Activated naive CD8-positive, alpha-beta T cell treated with anti-CD3 and anti-CD28 coated beads for 36 hours (primary cell): ENCODE results near the gene DCTN4. TPM values are rescaled to one million over a fixed set of nuclear protein-coding genes. Genes with fewer than 3 reads are reported as not detected.
"Not testable (repeated sequence)": the region's sequence is repeated elsewhere in the genome, so short reads cannot be mapped to it uniquely, and the experiment has no call there.

Experiments used
- DNase-seq: peaks from one replicate; pipeline ENCODE4 v3.0.0; 2021
- H3K27ac Mint-ChIP-seq: one replicate; pipeline ENCODE4 v1.8.0; 2022; ENCODE audit warnings: mild to moderate bottlenecking, moderate library complexity, mixed read lengths
- H3K27me3 Mint-ChIP-seq: one replicate; pipeline ENCODE4 v1.8.0; 2022; ENCODE audit warnings: mild to moderate bottlenecking, mixed read lengths
- H3K36me3 Mint-ChIP-seq: one replicate; pipeline ENCODE4 v1.8.0; 2021; ENCODE audit warnings: mild to moderate bottlenecking, mixed read lengths
- H3K4me1 Mint-ChIP-seq: one replicate; pipeline ENCODE4 v1.8.0; 2021; ENCODE audit warnings: mixed read lengths
- H3K4me3 Mint-ChIP-seq: one replicate; pipeline ENCODE4 v1.8.0; 2022; ENCODE audit warnings: mild to moderate bottlenecking, moderate library complexity, mixed read lengths
- H3K9me3 Mint-ChIP-seq: one replicate; pipeline ENCODE4 v1.8.0; 2022; ENCODE audit warnings: mixed read lengths
- total RNA-seq, 2 experiments: library from RNA; stranded (reverse); gene quantifications; one replicate each; pipeline ENCODE4 v1.2.3, GENCODE V29; 2021

The DCTN4 gene
- total RNA-seq, 2 experiments from 2014 or later: 33.7 to 37.4 TPM

DNA sequence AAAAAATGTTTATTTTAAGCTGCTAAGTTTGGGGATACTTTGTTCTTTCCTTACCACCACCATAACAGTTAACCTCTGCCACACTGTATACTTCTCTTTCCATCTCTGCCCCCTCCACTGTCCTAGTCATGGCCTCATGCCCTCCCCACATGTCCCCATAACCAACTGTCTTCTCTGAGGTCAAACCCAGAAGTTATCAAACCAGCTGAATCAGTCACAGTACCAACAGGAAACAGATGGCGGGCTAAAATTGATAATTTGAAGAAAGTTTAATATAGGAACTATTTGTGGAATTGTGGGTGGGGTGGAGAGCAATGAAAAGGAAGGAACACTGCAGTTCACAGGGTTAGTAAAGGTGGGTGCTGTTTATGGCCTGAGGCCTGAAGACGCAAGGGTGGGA, 5.7 kb upstream of the DCTN4 start:
- no peaks in the 10 kb centered on the region for H3K27me3 Mint-ChIP-seq
- no peaks in the 10 kb centered on the region for H3K36me3 Mint-ChIP-seq
- no peak for DNase-seq

DNA sequence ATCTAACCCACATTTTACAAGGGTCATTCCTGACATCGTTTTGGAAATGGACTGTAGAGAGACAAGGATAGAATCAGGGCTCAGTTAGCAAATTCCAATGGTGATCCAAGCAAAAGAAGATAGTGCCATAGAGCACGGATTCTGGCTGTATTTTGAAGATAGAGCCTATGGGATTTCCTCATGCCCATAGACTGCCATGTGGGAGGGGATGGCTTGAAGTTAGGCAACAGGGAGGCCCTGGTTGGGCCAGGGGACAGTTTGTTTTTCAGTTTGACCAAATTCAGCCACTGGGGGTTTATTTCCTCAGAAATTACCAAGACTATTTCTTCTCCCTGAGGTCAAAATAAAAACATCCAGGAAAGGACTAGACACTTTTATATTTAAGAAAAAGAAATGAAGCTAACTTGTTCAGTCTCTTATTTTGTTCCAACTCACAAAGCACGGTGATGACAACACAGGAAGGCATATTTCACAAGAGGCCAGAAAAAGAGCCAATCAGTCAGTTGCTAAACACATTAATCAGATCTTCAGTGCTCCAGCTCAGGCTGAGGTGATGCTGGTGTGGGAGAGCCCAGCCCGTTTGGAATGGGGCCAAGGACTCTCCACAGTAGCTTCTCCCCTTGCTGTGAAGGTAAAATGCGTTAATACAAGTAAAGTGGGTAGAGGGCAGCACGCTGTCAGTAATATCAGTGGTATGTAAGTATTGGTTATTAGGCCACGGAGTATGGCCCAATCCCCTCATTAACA, 4.4 kb upstream of the DCTN4 start:
- no peak overlapping the region for H3K4me3 Mint-ChIP-seq
- no peak overlapping the region for H3K27ac Mint-ChIP-seq
- H3K36me3 Mint-ChIP-seq: no peaks in the 10 kb centered on the region
- no peak for DNase-seq
- H3K27me3 Mint-ChIP-seq: no peaks in the 10 kb centered on the region
- peaks cover 2% of the 10 kb centered on the region for H3K9me3 Mint-ChIP-seq
- peaks cover 8% of the 10 kb centered on the region for H3K4me1 Mint-ChIP-seq

More for the DNA sequence above, 5.7 kb upstream of the DCTN4 start:
- H3K27ac Mint-ChIP-seq: no peak overlapping the region
- H3K4me3 Mint-ChIP-seq: no peak overlapping the region
- H3K9me3 Mint-ChIP-seq: no peaks in the 10 kb centered on the region
- peaks cover 2% of the 10 kb centered on the region for H3K4me1 Mint-ChIP-seq

DNA sequence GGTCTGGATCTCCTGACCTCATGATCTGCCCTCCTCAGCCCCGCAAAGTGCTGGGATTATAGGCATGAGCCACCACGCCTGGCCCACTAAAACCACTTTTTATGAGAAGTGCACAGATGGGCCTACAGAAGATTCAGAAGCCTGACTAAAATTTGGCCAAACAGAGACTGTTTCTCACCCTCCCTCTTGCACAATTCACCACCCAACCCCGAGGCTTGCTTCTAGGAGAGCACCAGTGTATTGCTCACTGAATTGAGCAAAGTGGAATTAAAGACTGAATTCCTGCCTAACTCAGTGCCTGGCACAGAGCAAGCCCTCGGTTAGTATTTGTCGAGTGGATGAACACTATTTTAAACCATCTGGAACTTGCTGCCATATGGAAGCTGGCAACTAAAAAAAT, 3.4 kb upstream of the DCTN4 start:
- H3K27ac Mint-ChIP-seq: no peak overlapping the region
- peaks cover 2% of the 10 kb centered on the region for H3K9me3 Mint-ChIP-seq
- H3K27me3 Mint-ChIP-seq: no peaks in the 10 kb centered on the region
- H3K4me1 Mint-ChIP-seq: peaks cover 11% of the 10 kb centered on the region
- peaks cover under 1% of the 10 kb centered on the region for H3K36me3 Mint-ChIP-seq
- no peak for DNase-seq
- H3K4me3 Mint-ChIP-seq: no peak overlapping the region

DNA sequence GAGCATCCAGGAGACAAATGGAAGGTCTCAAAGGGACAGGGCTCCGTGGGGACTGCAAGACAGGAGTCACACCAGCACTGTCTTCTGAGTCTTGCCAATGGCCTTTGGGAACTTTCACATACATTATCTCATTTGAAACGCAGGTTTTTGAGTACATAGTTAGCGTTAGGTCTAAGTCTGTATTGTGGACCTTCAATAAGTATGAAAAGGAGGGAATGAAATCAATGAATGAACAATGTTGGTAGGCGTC, 442 bp upstream of the DCTN4 start:
- H3K9me3 Mint-ChIP-seq: peaks cover 2% of the 10 kb centered on the region
- DNase-seq: no peak
- H3K4me1 Mint-ChIP-seq: peaks cover 29% of the 10 kb centered on the region

DNA sequence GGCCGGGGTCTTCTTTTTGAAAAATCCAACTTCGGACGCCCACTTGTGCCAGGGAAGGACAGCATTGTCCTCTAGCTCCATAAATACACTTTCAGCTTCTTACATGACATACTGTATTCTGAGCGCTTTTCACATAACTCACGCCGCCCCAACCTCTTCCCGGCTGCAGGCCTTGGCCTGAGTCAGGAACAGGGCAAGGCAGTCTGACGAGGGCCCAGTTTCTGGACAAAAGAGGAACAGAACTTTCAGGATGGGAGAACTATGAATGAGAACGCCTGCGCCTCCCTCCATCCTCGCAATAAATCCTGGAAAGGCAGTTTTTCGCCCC, 650 bp downstream of the DCTN4 start:
- Mint-ChIP-seq H3K27ac (no peak overlapping the region), H3K4me1 (peaks cover 38% of the 10 kb centered on the region), H3K36me3 (peaks cover 32% of the 10 kb centered on the region), H3K27me3 (no peaks in the 10 kb centered on the region), H3K4me3 (no peak overlapping the region), H3K9me3 (peaks cover 2% of the 10 kb centered on the region)
- no peak for DNase-seq

More for the DNA sequence above, 442 bp upstream of the DCTN4 start:
- H3K27ac Mint-ChIP-seq: no peak overlapping the region
- no peak overlapping the region for H3K4me3 Mint-ChIP-seq
- H3K27me3 Mint-ChIP-seq: no peaks in the 10 kb centered on the region
- H3K36me3 Mint-ChIP-seq: peaks cover 23% of the 10 kb centered on the region

DNA sequence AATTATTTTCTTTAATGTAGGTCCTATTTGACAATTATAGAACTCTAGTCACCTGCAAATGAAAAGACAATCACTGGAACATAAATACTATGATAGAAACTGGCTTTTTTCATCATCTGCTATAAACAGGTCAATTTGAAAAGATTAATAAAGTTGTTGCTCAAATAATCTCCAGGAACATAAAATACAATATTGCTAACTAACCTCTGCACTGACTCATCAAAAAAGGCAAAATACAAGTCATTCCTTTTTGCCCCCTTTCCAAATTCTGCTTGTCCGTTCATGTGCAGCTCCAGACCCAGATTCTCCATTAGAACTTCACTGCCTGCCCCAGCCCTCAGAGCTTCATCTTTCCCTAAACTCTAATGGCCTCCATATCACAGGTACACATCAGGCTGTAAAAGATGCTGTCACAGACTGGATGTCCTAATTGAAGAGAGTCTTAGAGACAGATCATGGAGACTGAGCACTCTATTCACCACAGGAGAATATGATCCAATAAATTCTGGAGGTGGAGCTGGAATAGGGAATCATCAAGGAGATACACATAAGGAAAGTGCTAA, 1.6 kb downstream of the DCTN4 start:
- peak overlapping the region; percentile 62 for H3K4me3 Mint-ChIP-seq

DNA sequence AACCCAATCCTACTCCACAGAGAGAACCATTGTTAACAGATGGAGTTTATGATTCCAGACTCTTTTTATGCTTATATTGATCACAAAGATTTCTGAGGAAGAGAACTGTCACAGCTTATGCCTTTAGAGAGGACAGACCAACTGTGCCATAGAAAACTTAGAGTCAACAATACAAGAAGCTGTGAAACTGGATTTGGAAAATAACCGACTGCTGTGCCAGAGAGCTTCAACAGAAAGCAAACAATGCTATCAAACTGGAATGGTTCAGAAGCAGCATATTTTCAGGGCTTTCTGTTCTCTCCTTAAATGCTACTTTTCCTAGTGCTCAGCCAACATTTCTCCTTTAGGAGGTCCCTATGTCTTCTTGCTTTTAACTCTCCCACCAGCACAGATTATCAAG, 5.0 kb downstream of the DCTN4 start:
- Mint-ChIP-seq H3K4me3 (no peak overlapping the region), H3K27ac (no peak overlapping the region), H3K27me3 (no peaks in the 10 kb centered on the region), H3K9me3 (peaks cover 1% of the 10 kb centered on the region), H3K36me3 (peaks cover 55% of the 10 kb centered on the region), H3K4me1 (peaks cover 50% of the 10 kb centered on the region)
- DNase-seq: no peak

More for the DNA sequence above, 1.6 kb downstream of the DCTN4 start:
- Mint-ChIP-seq H3K4me1 (peaks cover 41% of the 10 kb centered on the region), H3K9me3 (peaks cover 2% of the 10 kb centered on the region), H3K36me3 (peaks cover 38% of the 10 kb centered on the region), H3K27ac (peak overlapping the region; percentile 56), H3K27me3 (no peaks in the 10 kb centered on the region)
- no peak for DNase-seq

DNA sequence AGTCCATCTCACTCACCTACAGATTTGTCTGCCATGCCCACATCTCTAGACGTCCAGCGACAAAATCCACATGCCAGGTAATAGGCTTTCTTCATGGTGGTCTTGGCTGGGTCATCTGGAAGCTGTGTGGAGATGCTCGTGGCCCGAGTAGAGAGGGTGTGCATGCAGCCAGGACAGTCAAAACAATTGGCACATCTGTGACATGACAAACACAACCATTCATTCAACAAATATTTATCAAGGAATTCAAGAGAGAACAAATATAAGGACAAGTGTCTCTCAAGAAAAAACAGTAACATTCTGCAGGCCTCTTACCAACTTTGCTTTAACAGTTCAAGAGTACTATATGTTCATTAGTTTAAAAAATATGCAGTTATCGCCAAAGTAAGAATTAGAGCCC, 5.4 kb downstream of the DCTN4 start:
- H3K36me3 Mint-ChIP-seq: peaks cover 55% of the 10 kb centered on the region
- H3K9me3 Mint-ChIP-seq: peaks cover 1% of the 10 kb centered on the region
- peaks cover 50% of the 10 kb centered on the region for H3K4me1 Mint-ChIP-seq
- H3K27ac Mint-ChIP-seq: no peak overlapping the region
- no peak for DNase-seq
- no peak overlapping the region for H3K4me3 Mint-ChIP-seq
- H3K27me3 Mint-ChIP-seq: no peaks in the 10 kb centered on the region

DNA sequence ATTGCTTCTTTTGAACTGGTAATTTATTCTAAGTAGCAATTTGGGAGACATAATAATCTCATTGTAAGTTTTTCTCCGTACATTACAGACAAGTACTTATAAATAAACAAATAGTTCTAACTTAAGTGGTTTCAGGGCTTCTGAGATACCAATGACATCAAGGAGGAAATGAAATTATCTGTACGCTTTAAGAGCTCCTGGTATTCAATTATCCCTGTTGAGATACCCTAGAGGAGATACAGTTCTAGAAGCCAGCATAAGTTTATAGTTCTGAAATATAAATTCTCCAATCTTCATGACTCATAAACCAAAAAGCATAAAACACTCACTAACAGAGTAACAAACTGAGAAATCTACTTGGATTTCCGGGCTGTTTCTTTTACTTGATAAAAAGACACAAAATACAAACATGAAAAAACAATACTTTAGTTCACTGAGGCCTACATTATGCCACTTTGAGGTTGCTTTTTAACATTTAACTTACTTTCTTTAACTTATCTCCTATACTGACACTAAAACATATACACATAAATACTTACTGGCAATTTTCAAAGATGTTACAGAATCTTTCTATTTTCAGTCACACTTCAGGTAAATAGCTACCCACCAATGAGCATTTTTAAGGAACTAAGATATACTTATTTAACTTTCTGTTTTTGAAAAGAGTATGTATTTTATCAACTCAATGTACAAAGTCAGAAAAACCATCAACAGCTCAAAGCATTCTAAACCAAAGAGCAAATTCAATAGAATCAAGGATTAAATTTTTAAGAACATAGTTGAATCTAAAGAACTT, 7.5 kb downstream of the DCTN4 start:
- H3K4me3 Mint-ChIP-seq: no peak overlapping the region

DNA sequence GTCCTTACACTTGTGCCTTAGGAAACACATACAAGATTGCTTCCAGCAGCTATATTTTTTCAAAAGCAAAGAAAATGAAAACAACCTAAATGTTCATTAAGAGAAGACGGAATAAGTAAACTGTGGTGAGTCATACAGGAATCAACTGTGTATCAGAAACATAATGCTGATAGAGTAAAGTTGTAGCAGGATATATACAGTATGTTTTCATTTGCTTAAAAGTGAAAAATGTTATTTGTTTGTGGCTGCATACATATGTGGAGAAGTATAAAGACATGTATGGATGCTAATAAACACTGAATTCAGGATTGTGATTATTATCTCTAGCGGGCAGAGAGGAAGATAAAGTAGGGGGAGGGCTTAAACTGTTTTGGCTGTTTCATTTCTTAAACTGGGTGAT, 8.3 kb downstream of the DCTN4 start:
- Mint-ChIP-seq H3K4me1 (peaks cover 40% of the 10 kb centered on the region), H3K27me3 (no peaks in the 10 kb centered on the region), H3K4me3 (no peak overlapping the region), H3K9me3 (peaks cover 3% of the 10 kb centered on the region), H3K36me3 (peaks cover 58% of the 10 kb centered on the region), H3K27ac (peak overlapping the region; percentile 61)
- no peak for DNase-seq

More for the DNA sequence above, 7.5 kb downstream of the DCTN4 start:
- H3K36me3 Mint-ChIP-seq: peaks cover 60% of the 10 kb centered on the region
- DNase-seq: no peak
- H3K27ac Mint-ChIP-seq: no peak overlapping the region
- peaks cover 46% of the 10 kb centered on the region for H3K4me1 Mint-ChIP-seq
- H3K27me3 Mint-ChIP-seq: no peaks in the 10 kb centered on the region
- H3K9me3 Mint-ChIP-seq: peaks cover 1% of the 10 kb centered on the region

DNA sequence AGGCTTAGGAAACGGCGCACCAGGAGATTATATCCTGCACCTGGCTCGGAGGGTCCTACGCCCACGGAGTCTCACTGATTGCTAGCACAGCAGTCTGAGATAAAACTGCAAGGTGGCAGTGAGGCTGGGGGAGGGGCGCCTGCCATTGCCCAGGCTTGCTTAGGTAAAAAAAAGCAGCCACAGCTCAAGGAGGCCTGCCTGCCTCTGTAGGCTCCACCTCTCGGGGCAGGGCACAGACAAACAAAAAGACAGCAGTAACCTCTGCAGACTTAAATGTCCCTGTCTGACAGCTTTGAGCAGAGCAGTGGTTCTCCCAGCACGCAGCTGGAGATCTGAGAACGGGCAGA, 15.7 kb downstream of the DCTN4 start:
- Mint-ChIP-seq H3K36me3 (peaks cover 72% of the 10 kb centered on the region), H3K9me3 (peaks cover 11% of the 10 kb centered on the region), H3K4me1 (peaks cover 50% of the 10 kb centered on the region), H3K27ac (peak overlapping the region; percentile 89)
- not testable (repeated sequence) for H3K27me3 Mint-ChIP-seq, H3K4me3 Mint-ChIP-seq, DNase-seq

DNA sequence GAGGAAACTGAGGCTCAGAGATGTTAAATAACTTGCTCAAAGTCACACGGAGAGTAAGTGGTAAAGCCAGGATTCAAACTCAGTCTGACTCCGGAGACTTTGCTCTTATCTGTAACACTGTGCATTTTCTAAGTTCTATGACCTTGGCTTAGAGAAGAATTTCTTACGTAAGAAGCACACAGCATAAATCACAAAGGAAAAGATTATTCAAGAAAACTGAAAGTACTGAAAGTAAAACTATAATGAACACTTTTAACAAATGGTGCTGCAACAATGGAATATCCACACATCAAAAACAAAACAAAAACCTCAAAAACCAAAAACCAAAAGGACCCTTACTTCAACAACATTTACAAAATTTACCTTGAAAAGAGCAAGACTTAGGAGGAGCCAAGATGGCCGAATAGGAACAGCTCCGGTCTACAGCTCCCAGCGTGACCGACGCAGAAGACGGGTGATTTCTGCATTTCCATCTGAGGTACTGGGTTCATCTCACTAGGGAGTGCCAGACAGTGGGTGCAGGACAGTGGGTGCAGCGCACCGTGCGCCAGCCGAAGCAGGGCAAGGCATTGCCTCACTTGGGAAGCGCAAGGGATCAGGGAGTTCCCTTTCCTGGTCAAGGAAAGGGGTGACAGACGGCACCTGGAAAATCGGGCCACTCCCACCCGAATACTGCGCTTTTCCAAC, 16.2 kb downstream of the DCTN4 start:
- Mint-ChIP-seq H3K9me3 (peaks cover 11% of the 10 kb centered on the region), H3K36me3 (peaks cover 73% of the 10 kb centered on the region), H3K27ac (peak overlapping the region; percentile 89), H3K4me3 (peak overlapping the region; percentile 66), H3K4me1 (peaks cover 55% of the 10 kb centered on the region)
- not testable (repeated sequence) for H3K27me3 Mint-ChIP-seq, DNase-seq

DNA sequence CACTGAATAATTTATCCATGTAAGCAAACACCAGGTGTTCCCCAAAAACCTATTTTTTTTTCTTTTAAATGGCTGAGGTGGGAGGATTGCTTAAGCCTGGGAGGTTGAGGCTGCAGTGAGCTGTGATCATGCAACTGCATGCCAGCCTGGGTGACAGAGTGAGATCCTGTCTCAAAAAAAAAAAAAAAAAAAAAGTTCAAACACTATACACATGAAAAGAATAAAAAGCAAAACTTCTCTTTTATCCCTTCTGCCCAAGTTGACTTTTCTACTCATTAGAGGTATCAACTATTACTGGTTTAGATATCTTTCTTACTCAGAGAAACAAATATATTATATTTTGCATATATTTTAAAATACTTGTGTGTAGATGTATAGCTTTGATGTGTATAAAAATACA, 17.8 kb downstream of the DCTN4 start:
- DNase-seq: no peak
- H3K4me1 Mint-ChIP-seq: peaks cover 66% of the 10 kb centered on the region

DNA sequence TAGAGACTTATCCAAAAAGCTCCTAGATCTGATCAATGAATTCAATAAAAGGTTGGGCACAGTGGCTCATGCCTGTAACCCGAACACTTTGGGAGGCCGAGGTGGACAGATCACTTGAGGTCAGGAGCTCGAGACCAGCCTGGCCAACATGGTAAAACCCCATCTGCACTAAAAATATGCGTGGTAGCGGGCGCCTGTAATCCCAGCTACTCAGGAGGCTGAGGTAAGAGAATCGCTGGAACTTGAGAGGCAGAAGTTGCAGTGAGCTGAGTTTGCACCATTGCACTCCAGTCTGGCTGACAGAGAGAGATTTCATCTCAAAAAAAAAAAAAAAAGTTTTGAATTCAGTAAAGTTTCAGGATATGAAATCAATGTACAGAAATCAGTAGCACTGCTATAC, 20.0 kb downstream of the DCTN4 start:
- Mint-ChIP-seq H3K36me3 (peaks cover 83% of the 10 kb centered on the region), H3K4me1 (peaks cover 74% of the 10 kb centered on the region), H3K27me3 (no peaks in the 10 kb centered on the region), H3K9me3 (peaks cover 16% of the 10 kb centered on the region), H3K27ac (no peak overlapping the region), H3K4me3 (no peak overlapping the region)
- no peak for DNase-seq

More for the DNA sequence above, 17.8 kb downstream of the DCTN4 start:
- no peak overlapping the region for H3K27ac Mint-ChIP-seq
- H3K4me3 Mint-ChIP-seq: no peak overlapping the region
- peaks cover 19% of the 10 kb centered on the region for H3K9me3 Mint-ChIP-seq
- H3K36me3 Mint-ChIP-seq: peaks cover 81% of the 10 kb centered on the region
- H3K27me3 Mint-ChIP-seq: no peaks in the 10 kb centered on the region
